CD1c-positive myeloid dendritic cell (primary cell): ENCODE measurements around the gene GPALPP1.
"Not testable (repeated sequence)": the region's sequence is repeated elsewhere in the genome, so short reads cannot be mapped to it uniquely, and the experiment has no call there.

Source experiments
- DNase-seq: peaks from one replicate; pipeline ENCODE4 v3.0.0-alpha.2; 2016; ENCODE audit errors: extremely low spot score

GPALPP1 gene

GRCh38 chr13:45063261-45063860 is 74.0 kb downstream of the GPALPP1 start:
- no peak for DNase-seq

- DNase-seq, result not testable (repeated sequence)
Observed at GRCh38 chr13:45063889-45064288, 74.6 kb downstream of the GPALPP1 start.

- peak; percentile 14 for DNase-seq
Observed at GRCh38 chr13:45064889-45065288, 75.6 kb downstream of the GPALPP1 start.

- DNase-seq, result peak; percentile 22
Observed at GRCh38 chr13:45068036-45069001, 79.0 kb downstream of the GPALPP1 start.

GRCh38 chr13:45073809-45074208 is 84.5 kb downstream of the GPALPP1 start:
- no peak for DNase-seq

GRCh38 chr13:45074721-45075120 is 85.4 kb downstream of the GPALPP1 start:
- DNase-seq, result no peak

- DNase-seq, result no peak
Observed at GRCh38 chr13:45078003-45078402, 88.7 kb downstream of the GPALPP1 start.
